Breast epithelium (tissue), 4 donors: ENCODE results near the gene ETFA. TPM values are rescaled to one million over a fixed set of nuclear protein-coding genes. Genes with fewer than 3 reads are reported as not detected.
A peak's percentile ranks its signal among the peaks of the same experiment; 100 is the strongest.

ENCODE experiments used
- DNase-seq, 2 donors: peaks; one replicate each; pipeline ENCODE4 v3.0.0-alpha.2; 2019; ENCODE audit warnings: low spot score in 2 of 2
- H3K27ac ChIP-seq, 2 donors: fragments of 200-600 bp; sonication (generic) in 1 of 2; one replicate each; pipeline ENCODE4 v1.5.1; 2016 to 2019; ENCODE audit warnings: mild to moderate bottlenecking in 1 of 2
- H3K27me3 ChIP-seq, 2 donors: fragments of 200-600 bp; sonication (generic) in 1 of 2; one replicate each; pipeline versions ENCODE4 v1.5.1 to v1.6.0; 2017 to 2019; ENCODE audit warnings: control low read depth in 1 of 2, mild to moderate bottlenecking in 1 of 2
- H3K36me3 ChIP-seq: fragments of 200-600 bp; one replicate; pipeline ENCODE4 v1.5.1; 2019
- H3K4me1 ChIP-seq, 2 donors: fragments of 200-600 bp; sonication (generic); one replicate each; pipeline ENCODE4 v1.5.1; 2016 to 2019; ENCODE audit warnings: control low read depth in 1 of 2
- H3K4me3 ChIP-seq, 3 donors: fragments of 200-600 bp; sonication (generic); 1 replicate in 2 of 3; 2 replicates in 1 of 3; pipeline ENCODE4 v1.5.1; 2016 to 2019; ENCODE audit warnings: mild to moderate bottlenecking in 3 of 3, moderate library complexity in 2 of 3
- H3K9me3 ChIP-seq, 2 donors: fragments of 200-600 bp; sonication (generic) in 1 of 2; one replicate each; pipeline ENCODE4 v1.5.1; 2016 to 2019; ENCODE audit warnings: control low read depth in 1 of 2
- POLR2A ChIP-seq: fragments of 450-650 bp; IDR thresholded peaks from one replicate; pipeline ENCODE4 v1.6.1; 2016; ENCODE audit warnings: antibody characterized with exemption, mild to moderate bottlenecking, moderate library complexity
- POLR2AphosphoS5 ChIP-seq, 3 donors: sonication (generic); formaldehyde crosslinking; IDR thresholded peaks; one replicate each; pipeline ENCODE4 v1.6.1; 2017; ENCODE audit warnings: antibody characterized with exemption in 3 of 3
- intact Hi-C: fragments of 100-400 bp; cut with DNase I; formaldehyde crosslinking; loops from one replicate; pipeline ENCODE4 v1.15.1; 2023; ENCODE audit warnings: low total_unique reads
- total RNA-seq, 3 donors: library from RNA; depleted of rRNA; stranded (reverse); fragments of >200 nt; gene quantifications; one replicate each; pipeline ENCODE4 v1.1.0, GENCODE V29; 2016
- TF ChIP-seq, protein P1 (sequence below), 3 donors: fragments of 450-650 bp; IDR thresholded peaks; one replicate each; pipeline ENCODE4 v1.5.1; 2016 to 2017; ENCODE audit warnings: antibody characterized with exemption in 3 of 3, mild to moderate bottlenecking in 3 of 3, moderate library complexity in 3 of 3

ETFA gene
- total RNA-seq, 3 donors from 2014 or later = 96.0 to 108 (median 108) TPM

DNA sequence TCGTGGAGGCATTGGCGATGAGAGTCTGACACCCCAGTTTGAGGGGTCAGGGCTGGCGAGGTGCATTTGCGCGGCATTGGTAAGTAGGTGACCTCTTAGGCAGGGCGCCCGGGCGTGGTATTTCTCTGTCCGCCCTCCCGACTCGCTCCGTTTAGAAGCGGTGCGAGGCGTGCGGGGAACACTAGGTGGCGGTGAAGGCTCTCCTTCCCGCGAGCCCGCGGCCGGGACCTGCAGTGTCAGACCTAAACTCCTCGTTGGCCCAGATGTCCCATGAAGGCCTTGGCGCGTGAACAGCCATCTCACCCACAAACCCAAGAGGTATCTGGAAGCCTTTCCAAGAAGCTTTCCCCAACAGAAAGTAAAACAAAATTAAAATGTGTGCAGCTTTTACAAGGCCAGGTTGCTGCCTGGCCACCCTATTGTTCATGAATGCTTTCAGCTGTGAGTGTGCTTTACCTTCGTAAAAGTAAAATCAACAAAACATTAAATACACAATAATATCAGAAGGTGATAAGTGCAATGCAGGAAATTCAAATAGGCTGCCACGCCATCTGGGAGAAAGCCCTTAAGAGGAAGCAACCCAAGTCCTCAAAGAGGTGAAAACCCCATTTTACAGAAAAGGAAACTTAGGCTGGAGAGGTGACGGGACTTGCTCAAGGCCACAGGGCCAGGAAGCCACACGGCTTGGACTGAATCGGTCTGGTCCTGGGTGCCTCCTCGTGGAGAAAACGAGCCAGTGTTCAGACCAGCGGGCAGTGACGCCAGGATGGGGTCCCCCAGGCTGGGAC lies 120.3 kb downstream of the ETFA start:
- no peak overlapping the region for H3K27ac ChIP-seq
- intact Hi-C loops = no loop called here

DNA sequence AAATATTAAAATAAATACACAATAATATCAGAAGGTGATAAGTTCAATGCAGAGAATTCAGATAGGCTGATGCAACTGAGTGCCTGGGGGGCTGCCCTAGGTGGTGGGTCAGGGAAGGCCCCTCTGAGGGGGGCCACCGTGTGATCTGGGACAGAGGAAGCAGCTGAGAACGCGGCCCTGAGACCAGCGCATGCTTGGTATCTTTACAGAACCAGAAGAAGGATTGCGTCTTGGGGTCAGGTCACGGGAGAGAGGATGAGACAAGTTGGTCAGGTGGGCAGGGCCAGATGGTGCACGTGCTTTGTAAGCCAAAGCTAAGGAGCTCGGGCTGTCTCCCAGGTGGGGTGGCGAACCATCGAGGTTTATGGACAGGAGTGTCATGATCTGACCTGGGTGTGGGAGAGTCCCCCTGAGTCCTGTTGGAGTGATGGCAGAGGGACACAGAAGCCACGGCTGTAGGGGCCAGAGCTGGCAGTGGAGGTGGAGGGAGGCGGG lies 121.2 kb downstream of the ETFA start:
- intact Hi-C loops = no loop called here
- DNase-seq = no peak
- Histone ChIP-seq H3K9me3 (no peaks in the 10 kb centered on the region), H3K4me1 (no peaks in the 10 kb centered on the region), H3K27me3 (peaks cover 0 to 4% of the 10 kb centered on the region in 2 donors), H3K36me3 (no peaks in the 10 kb centered on the region), H3K27ac (no peak overlapping the region), H3K4me3 (no peak overlapping the region)
- TF ChIP-seq, protein P1, sequence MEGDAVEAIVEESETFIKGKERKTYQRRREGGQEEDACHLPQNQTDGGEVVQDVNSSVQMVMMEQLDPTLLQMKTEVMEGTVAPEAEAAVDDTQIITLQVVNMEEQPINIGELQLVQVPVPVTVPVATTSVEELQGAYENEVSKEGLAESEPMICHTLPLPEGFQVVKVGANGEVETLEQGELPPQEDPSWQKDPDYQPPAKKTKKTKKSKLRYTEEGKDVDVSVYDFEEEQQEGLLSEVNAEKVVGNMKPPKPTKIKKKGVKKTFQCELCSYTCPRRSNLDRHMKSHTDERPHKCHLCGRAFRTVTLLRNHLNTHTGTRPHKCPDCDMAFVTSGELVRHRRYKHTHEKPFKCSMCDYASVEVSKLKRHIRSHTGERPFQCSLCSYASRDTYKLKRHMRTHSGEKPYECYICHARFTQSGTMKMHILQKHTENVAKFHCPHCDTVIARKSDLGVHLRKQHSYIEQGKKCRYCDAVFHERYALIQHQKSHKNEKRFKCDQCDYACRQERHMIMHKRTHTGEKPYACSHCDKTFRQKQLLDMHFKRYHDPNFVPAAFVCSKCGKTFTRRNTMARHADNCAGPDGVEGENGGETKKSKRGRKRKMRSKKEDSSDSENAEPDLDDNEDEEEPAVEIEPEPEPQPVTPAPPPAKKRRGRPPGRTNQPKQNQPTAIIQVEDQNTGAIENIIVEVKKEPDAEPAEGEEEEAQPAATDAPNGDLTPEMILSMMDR (IDR thresholded peaks at IDR 0.05) = no peak
- TF ChIP-seq POLR2AphosphoS5 (IDR thresholded peaks at IDR 0.05) (no peak), POLR2A (no peak)

More for the DNA sequence above, 120.3 kb downstream of the ETFA start:
- H3K4me1 ChIP-seq = no peaks in the 10 kb centered on the region
- peak overlapping the region in 2 of 3 donors; percentile 4 to 39 for H3K4me3 ChIP-seq
- no peaks in the 10 kb centered on the region for H3K9me3 ChIP-seq
- TF ChIP-seq, protein P1 (IDR thresholded peaks at IDR 0.05) = peak; percentile 44 to 87 (median 83)
- TF ChIP-seq POLR2A (no peak), POLR2AphosphoS5 (IDR thresholded peaks at IDR 0.05) (no peak)
- H3K36me3 ChIP-seq = no peaks in the 10 kb centered on the region
- peaks cover 0 to 4% of the 10 kb centered on the region in 2 donors for H3K27me3 ChIP-seq
- peak; percentile 62 to 71 for DNase-seq

DNA sequence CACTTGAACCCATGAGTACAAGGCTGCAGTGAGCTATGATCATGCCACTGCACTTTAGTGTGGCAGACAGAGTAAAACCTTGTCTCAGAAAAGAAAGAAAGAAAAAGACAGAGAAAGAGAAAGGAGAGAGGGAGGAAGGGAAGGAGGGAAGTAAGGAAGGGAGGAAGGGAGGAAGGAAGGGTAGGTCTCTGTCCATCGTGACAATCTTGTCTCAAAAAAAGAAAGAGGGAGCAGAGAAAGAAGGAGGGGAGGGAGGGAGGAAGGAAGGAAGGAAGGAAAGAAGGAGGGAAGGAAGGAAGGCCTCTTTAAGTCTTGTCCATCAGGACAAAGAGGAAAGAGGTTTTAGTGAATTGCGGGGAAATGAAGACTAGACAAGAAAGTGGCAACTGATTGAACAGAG lies 122.2 kb downstream of the ETFA start:
- H3K27me3 ChIP-seq = peaks cover 0 to 4% of the 10 kb centered on the region in 2 donors
- no peaks in the 10 kb centered on the region for H3K9me3 ChIP-seq
- H3K4me1 ChIP-seq = no peaks in the 10 kb centered on the region
- intact Hi-C loops = no loop called here
- no peak overlapping the region for H3K4me3 ChIP-seq
- H3K36me3 ChIP-seq = no peaks in the 10 kb centered on the region
- no peak for DNase-seq
- no peak overlapping the region for H3K27ac ChIP-seq
- TF ChIP-seq, protein P1 (IDR thresholded peaks at IDR 0.05) = no peak
- TF ChIP-seq POLR2AphosphoS5 (IDR thresholded peaks at IDR 0.05) (no peak), POLR2A (no peak)

DNA sequence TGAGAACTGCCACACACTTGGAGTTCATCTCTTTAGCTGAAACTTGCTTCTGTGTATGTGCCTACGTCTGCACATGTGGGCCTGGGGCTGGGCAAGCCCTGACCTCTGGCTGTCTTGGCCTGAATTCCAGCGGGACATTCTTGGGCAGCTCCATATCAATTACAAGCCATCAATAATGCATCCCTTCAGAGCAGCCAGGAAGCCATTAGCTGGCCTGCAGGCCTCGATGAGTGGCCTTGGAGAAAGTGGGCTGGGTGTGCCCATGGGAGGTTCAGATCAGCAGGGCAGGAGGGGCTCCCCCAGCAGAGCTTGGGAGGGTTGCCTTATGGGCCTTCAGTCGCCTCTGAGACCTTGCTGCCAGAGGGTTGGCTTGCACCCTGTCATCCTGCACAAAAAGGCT lies 124.1 kb downstream of the ETFA start:
- DNase-seq = no peak
- Histone ChIP-seq H3K27me3 (peaks cover 0 to 4% of the 10 kb centered on the region in 2 donors), H3K4me1 (no peaks in the 10 kb centered on the region), H3K27ac (no peak overlapping the region), H3K36me3 (no peaks in the 10 kb centered on the region), H3K4me3 (no peak overlapping the region), H3K9me3 (no peaks in the 10 kb centered on the region)
- intact Hi-C loops = no loop called here
- TF ChIP-seq, protein P1 (IDR thresholded peaks at IDR 0.05) = no peak
- no peak for TF ChIP-seq POLR2A
- no peak for TF ChIP-seq POLR2AphosphoS5 (IDR thresholded peaks at IDR 0.05)

DNA sequence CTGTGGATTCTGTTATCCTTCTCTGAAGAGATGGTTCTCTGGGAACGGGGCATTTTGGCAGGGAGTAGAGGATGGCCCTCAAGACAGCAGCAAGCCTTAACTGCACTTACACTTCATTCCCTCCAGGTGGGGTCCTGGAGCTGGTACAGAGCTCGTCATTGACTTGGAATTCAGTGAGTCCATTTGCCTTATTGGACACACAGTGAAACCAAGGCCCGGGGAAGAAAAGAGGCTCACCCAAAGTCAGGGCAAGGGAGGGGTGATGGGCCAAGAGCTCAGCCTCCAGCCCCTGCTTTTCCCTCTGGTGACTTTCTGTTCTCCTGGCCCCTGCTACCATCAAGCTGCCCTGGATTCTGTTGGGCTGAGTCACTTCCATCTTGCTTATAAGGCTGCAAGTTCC lies 125.6 kb downstream of the ETFA start:
- Histone ChIP-seq H3K9me3 (no peaks in the 10 kb centered on the region), H3K27me3 (peaks cover 0 to 4% of the 10 kb centered on the region in 2 donors), H3K4me1 (no peaks in the 10 kb centered on the region), H3K36me3 (no peaks in the 10 kb centered on the region), H3K27ac (no peak overlapping the region), H3K4me3 (no peak overlapping the region)
- intact Hi-C loops = no loop called here
- no peak for TF ChIP-seq POLR2A
- TF ChIP-seq, protein P1 (IDR thresholded peaks at IDR 0.05) = peak in 1 of 3 donors; percentile 32
- no peak for DNase-seq
